Astrocyte of the spinal cord (primary cell): Measurements from ENCODE around the gene TSPYL4.

ENCODE experiments used
- DNase-seq: peaks from one replicate; pipeline ENCODE4 v3.0.0; 2011; ENCODE audit warnings: low read depth, low spot score
- H3K4me3 ChIP-seq: 2 replicates; pipeline ENCODE4 v1.5.1; 2011; ENCODE audit warnings: low read depth, mild to moderate bottlenecking, low read length, moderate library complexity
- CTCF ChIP-seq: IDR thresholded peaks from 2 replicates; pipeline ENCODE4 v1.5.1; 2012; ENCODE audit warnings: low read depth, mild to moderate bottlenecking, low read length, inconsistent platforms
- in situ Hi-C: cut with HindIII; loops from 2 replicates; pipeline ENCODE4 v1.10.0; 2017; ENCODE audit warnings: low sequenced_read_pairs

The TSPYL4 gene

DNA sequence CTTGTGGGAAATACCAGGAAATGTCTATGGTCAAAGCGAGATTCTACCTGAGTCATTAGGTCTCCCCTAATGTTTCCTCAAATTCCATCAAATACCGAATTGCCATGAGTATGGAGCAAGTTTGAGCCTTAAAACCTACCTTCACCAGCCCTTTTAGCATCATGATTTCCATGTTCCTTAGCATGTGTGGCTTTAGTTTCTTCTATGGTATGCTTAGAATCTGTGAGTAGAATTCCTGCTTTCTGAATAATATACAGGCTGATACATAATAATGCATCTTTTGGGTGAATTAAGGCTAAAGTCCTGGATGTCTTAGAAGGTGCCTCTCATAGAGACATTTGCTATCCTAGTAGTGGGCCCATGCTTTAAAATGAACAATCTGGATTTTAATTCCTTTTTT is 32.0 kb downstream of the TSPYL4 start:
- in situ Hi-C loops, result no loop called here
- TF ChIP-seq CTCF, result no peak
- no peak for DNase-seq
- no peak overlapping the region for H3K4me3 ChIP-seq

- in situ Hi-C loops, result no loop called here
- no peak for DNase-seq
- no peak for TF ChIP-seq CTCF
- no peak overlapping the region for H3K4me3 ChIP-seq
Measured at GRCh38 chr6:116221067-116221466, 32.8 kb downstream of the TSPYL4 start.

DNA sequence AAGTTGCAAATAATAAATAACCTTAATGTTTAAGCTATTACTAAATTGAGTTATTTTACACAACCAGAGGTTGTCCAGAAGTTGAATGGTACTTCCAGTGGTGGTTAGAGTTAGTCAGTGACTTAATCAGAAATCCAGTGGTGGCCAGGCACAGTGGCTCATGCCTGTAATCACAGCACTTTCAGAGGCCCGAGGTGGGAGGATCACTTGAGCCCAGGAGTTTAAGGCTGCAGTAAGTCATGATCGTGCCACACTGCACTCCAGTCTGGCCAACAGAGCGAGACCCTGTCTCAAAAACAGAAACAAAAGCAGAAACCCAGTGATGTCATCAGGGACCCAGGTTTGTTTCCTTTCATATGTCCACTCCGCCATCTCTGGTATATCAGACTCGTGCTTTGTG is 35.0 kb downstream of the TSPYL4 start:
- no peak overlapping the region for H3K4me3 ChIP-seq
- TF ChIP-seq CTCF, result no peak
- in situ Hi-C loops, result no loop called here
- DNase-seq, result no peak

- in situ Hi-C loops, result no loop called here
- TF ChIP-seq CTCF, result peak; percentile 25
- peak; percentile 46 for DNase-seq
- no peak overlapping the region for H3K4me3 ChIP-seq
Measured at GRCh38 chr6:116218172-116218633, 35.7 kb downstream of the TSPYL4 start.

DNA sequence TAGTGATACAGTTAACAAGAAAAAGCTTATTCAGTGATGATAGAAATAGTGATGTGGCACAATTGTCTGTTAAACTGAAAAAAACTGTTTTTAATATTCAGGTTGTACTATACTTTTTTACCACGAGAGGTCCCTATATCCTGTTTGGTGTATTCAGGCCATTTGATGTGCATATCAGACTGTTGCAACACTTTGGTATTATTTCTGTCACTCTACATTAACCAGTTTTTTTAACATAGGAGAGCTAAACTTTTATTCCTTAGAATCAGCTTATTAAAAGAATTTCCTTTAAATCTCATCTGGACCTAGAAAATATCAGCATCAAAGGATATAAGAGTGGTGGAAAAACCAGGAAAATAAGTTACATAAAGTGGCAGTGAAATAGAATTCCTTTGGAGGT is 36.8 kb downstream of the TSPYL4 start:
- in situ Hi-C loops, result no loop called here
- peak; percentile 42 for TF ChIP-seq CTCF
- H3K4me3 ChIP-seq, result no peak overlapping the region
- peak; percentile 55 for DNase-seq

DNA sequence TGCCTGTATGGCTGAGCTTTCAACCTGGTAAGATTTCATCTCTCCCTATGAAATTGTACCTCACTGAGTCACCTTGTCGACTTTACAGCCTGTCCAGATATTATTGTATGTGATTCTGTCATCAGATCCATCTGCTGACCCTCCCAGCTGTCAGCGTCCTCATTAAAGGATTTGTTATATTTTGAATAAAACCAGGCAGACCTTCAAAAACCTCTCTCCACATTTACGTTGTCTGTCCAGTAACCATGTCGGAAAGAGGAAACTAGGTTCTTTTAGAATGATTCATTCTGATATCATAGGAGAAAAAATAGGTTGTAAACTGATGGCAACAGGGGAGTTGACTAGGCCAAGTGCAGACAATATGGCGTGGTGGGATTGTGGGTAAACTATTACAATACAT is 38.5 kb downstream of the TSPYL4 start:
- in situ Hi-C loops, result no loop called here
- TF ChIP-seq CTCF, result no peak
- peak; percentile 19 for DNase-seq
- H3K4me3 ChIP-seq, result no peak overlapping the region

DNA sequence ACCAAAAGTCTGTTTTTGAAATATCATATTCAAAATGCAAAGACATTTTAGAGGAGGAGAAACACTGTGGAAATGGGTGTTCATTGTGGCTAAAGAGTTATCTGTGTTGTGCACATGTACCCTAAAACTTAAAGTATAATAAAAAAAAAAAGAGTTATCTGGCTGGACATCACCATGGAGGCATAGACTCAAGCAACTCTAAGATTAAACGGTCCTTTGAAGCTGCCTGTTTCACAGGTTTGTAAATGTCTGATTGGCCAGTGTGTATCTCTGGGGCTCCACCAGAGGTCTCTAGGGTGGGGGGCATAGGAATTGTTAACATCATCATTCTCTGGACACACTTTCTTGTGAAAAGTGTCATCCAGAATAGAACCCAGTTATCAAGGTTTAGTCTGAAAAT is 39.2 kb downstream of the TSPYL4 start:
- no peak overlapping the region for H3K4me3 ChIP-seq
- in situ Hi-C loops, result no loop called here
- no peak for TF ChIP-seq CTCF
- DNase-seq, result no peak
